Stimulated activated CD4-positive, alpha-beta T cell treated with anti-CD3 and anti-CD28 coated beads, Interleukin-4, amount 100 ng/mL, for 1 hour (primary cell): ENCODE results near the gene TAMM41.
A peak's percentile ranks its signal among the peaks of the same experiment; 100 is the strongest.
"Not testable (repeated sequence)": the region's sequence is repeated elsewhere in the genome, so short reads cannot be mapped to it uniquely, and the experiment has no call there.

Source experiments
- DNase-seq: peaks from one replicate; pipeline ENCODE4 v3.0.0-alpha.2; 2020

Gene TAMM41, protein sequence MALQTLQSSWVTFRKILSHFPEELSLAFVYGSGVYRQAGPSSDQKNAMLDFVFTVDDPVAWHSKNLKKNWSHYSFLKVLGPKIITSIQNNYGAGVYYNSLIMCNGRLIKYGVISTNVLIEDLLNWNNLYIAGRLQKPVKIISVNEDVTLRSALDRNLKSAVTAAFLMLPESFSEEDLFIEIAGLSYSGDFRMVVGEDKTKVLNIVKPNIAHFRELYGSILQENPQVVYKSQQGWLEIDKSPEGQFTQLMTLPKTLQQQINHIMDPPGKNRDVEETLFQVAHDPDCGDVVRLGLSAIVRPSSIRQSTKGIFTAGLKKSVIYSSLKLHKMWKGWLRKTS

DNA sequence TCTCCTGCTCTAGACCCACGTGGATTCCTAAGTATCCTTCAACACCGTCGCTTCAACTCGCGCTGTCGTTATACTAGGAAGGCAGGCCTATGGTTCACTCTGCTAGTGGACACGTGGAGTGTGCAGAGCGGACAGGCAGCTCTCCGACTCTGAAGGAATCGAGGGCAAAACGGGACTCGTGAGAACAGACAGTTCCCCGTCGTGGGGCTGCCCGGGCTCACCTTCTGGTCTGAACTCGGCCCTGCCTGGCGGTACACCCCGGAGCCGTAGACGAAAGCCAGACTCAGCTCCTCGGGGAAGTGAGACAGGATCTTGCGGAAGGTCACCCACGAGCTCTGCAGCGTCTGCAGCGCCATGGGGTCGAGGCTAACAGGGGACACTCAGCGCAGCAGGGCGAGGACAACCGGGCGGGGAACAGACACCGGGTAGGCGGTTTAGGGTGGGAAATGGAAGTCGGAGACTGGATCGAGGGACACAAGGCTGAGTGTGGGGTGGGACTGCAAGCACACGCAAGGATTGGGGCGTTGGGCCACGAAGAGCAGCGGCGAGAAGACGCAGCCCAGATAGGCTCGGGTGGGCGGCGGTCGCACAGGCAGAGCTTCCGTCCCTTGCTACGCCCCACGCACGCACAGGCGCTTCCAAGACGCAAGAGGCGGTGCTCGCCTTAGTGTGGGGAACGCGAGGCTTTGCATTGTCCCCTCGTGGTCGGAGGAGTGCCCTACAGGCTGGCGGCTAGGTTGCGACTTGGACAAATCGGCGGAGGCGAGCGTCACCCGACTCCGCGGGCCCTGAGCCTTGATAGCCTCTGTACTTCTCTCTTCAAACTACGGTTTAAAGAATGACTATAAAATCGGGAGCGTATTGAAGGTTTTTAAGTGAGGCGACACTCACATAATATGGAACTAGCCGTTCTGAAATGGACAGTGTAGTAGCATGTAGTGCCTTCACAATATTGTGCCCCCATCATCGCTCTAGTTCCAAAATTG lies at the start of gene TAMM41:
TSS of gene TAMM41 (minus strand) at position 605 of the 986 bp plus-strand sequence. CDS start at position 356, 249 bp downstream.
- DNase-seq: peak; percentile 91

DNA sequence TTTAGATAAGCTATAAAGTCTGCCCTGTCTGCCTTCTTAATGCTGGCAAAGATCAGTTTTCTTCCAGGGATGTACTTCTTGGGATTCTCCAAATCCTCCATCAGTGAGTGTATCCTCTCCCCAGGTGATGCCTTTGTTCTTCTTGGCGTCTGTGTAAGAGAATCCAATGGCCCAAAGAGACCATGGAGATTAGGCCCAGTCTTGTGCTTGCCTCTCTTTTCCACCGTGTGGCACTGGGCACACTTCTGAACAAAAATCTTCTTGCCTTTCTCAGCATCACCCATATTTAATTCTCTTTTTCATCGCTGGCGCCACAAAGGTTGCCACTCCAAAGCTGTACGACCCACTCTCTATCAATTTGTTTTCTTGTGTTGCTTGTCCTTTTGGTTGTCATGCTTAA lies 32.2 kb upstream of the TAMM41 start:
- no peak for DNase-seq

GRCh38 chr3:11874707-11875106 lies 28.0 kb upstream of the TAMM41 start:
- not testable (repeated sequence) for DNase-seq

GRCh38 chr3:11863739-11864138 lies 17.1 kb upstream of the TAMM41 start:
- DNase-seq: not testable (repeated sequence)

DNA sequence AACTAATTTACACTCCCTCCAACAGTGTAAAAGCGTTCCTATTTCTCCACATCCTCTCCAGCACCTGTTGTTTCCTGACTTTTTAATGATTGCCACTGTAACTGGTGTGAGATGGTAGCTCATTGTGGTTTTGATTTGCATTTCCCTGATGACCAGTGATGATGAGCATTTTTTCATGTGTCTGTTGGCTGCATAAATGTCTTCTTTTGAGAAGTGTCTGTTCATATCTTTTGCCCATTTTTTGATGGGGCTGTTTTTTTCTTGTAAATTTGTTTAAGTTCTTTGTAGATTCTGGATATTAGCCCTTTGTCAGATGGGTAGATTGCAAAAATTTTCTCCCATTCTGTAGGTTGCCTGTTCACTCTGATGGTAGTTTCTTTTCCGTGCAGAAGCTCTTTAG lies 15.9 kb upstream of the TAMM41 start:
- DNase-seq: not testable (repeated sequence)

- not testable (repeated sequence) for DNase-seq
Measured at GRCh38 chr3:11862145-11862544, 15.5 kb upstream of the TAMM41 start.

DNA sequence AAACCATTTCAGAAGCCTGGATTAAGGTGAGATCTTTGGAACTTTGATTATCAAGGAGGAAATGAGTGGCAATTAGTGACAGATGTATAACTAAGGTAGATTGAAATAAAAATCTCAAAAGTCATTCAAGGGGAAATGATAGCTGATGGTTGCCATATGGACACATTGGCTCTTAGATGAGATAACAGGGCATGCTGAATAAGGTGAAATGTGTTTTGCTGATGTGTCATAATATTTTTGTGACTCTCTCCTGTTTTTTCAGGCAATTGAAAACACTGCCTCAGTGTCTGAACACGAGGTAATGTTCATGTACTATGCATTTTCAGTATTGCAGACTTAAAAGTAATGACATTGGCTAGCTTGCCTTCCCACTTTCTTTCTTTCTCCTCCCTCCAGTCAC lies 13.5 kb upstream of the TAMM41 start:
- not testable (repeated sequence) for DNase-seq

DNA sequence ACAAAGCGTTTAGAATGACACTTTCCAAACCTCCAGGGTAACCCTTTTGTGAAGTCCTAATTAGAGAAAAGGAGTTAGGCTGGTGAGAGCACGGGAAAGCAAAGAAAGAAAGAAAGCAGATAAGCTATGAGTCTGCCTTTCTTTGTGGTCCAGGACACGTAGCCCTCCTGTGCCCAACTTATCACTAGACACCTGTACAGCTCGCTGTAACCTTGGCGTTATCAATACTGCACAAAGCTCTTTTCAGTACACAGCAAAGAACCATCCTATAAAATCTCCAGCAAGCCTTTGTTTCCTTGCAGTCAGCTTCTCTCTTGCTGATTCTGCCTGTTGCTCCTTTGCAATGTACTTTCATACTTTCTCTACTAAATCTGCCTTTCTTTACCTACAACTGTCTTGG lies 6.8 kb upstream of the TAMM41 start:
- no peak for DNase-seq

DNA sequence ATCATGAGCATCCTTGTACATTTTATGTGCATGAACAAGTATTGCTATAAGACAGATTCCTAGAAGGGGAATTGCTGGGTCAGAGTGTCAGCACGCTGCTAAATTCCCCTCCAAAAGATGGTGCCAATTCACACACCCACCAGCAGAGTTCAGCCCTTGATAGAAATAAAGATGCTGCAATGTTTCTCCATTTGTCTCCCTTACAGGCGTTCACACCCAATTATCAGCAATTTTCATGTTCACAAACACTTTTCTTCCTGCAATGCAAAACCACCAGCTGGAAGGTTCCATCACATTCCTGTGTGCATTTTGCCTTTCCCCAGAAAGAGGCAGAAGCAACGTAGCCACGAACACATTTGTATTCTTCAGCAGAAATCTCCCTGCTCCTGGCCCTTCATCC lies 3.3 kb upstream of the TAMM41 start:
- DNase-seq: no peak

DNA sequence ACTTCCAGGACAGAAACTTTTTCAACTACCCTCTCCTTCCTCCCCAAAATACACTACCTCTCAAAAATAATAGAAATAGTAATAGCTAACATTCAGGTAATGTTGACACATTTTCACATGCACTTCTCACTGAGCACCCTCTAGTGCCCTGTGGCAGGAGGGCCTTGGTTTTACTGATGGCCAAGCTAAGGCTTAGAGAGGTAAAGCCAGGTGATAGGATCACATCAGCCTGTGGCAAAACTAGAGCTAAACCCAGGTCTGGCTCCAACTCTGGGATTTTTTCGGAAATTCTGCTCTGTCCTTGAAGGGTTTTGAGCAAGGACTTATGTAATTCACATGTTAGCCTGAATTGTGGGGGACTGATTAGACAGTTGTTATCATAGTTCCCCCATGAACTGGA lies 922 bp upstream of the TAMM41 start:
- no peak for DNase-seq

- no peak for DNase-seq
Measured at GRCh38 chr3:11845651-11846050, 1.0 kb downstream of the TAMM41 start.

DNA sequence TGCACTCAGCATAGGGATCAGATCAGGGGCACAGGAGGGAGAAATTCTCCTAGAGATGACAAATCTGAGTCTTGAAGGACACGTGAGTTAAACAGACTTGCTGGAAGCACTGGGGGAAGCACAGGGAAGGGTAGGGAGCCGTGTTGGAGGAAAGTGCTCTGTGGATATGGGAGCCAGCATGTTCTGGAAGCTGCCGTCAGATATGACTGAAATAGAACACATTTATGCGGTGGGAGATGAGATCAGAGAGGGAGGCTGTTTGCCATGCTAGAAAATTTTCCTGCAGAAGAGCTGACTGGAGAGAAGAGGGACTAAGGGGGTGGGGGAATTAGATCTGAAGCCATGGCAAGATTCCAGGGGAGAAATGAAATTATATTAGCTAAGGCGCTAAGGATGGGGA lies 1.8 kb downstream of the TAMM41 start:
- no peak for DNase-seq

GRCh38 chr3:11835028-11835639 lies 11.6 kb downstream of the TAMM41 start:
- DNase-seq: no peak

DNA sequence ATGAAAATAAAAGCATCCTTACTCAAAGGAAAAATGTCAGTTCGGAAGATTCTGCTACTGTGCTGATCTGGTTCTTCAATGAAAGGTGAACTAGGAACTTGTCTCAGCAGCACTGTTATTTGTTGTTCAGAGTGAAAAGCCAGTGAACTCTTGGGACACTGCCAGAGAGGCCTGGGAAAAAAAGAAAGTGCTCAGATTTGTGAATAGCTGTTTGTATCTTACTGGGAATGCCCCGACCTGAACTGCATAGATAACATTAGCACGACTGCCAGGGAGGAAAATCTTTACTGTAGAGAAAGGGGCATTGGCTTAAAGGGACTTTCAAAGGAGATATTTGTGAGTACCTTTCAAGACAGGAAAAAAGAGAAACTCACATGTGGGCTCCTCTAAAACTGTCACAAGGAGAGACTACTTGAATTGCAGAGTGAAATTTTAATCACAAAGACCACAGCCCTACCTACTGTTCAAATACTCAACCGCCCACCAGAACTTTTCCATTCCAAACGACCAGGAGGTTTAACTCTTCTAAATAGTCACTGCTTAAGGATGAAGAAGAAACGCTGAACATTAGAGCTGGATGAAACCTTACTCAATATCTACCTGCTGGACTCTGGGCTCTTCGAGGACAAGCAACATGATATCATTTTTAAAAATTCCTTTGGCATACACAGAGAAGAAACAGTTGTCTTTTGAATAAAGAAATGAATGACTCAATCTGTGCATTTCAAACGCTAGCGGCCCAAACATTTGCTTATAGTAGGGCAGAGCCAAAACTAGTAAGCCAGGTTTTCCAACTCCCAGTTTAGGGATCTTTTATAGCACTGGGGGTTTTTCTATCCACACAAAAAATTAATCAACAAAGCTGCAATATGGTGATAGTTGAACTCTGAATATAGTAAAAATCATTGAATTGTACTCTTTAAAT lies 13.4 kb downstream of the TAMM41 start:
- no peak for DNase-seq

GRCh38 chr3:11829416-11829815 lies 17.3 kb downstream of the TAMM41 start:
- no peak for DNase-seq

GRCh38 chr3:11826628-11827265 lies 19.9 kb downstream of the TAMM41 start:
- DNase-seq: no peak

DNA sequence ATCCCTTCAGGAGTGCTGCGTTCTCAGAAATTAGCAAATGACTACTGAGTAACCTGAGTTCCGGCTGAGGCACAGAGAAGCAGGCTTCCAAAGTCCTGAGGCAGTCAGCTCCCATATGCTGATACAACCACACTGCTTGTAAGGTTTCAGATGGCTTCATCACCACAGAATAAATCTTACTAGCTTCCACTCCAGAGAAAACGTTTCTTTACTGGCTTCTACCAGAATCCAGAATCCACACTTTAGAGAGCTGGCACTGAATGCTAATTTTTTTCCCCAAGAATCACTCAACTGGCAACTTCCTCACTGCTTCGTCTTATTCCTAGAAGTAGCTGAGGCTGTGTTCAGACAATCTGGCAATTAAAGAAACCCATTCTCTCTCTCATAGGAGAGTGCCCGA lies 21.4 kb downstream of the TAMM41 start:
- no peak for DNase-seq

GRCh38 chr3:11820531-11821041 lies 26.1 kb downstream of the TAMM41 start:
- no peak for DNase-seq

GRCh38 chr3:11819146-11819689 lies 27.5 kb downstream of the TAMM41 start:
- no peak for DNase-seq

- no peak for DNase-seq
Measured at GRCh38 chr3:11818033-11818432, 28.7 kb downstream of the TAMM41 start.

- DNase-seq: no peak
Measured at GRCh38 chr3:11815111-11815510, 31.6 kb downstream of the TAMM41 start.
